Vagina (tissue), 2 donors: ENCODE data around the gene SMURF1. TPM values are rescaled to one million over a fixed set of nuclear protein-coding genes. Genes with fewer than 3 reads are reported as not detected.
A peak's percentile ranks its signal among the peaks of the same experiment; 100 is the strongest.

Experiments
- DNase-seq, 2 donors: peaks; one replicate each; pipeline ENCODE4 v3.0.0-alpha.2; 2017; ENCODE audit errors: extremely low spot score in 2 of 2
- H3K27ac ChIP-seq: fragments of 200-600 bp; sonication (generic); one replicate; pipeline ENCODE4 v1.5.1; 2019
- H3K27me3 ChIP-seq: fragments of 200-600 bp; sonication (generic); one replicate; pipeline ENCODE4 v1.5.1; 2019
- H3K36me3 ChIP-seq, 2 donors: fragments of 200-600 bp; sonication (generic); one replicate each; pipeline ENCODE4 v1.5.1; 2017 to 2019
- H3K4me1 ChIP-seq: fragments of 200-600 bp; sonication (generic); one replicate; pipeline ENCODE4 v1.5.1; 2019
- H3K4me3 ChIP-seq, 2 donors: fragments of 200-600 bp; sonication (generic); 1 replicate in 1 of 2; 2 replicates in 1 of 2; pipeline ENCODE4 v1.5.1; 2016 to 2019
- H3K9me3 ChIP-seq: fragments of 200-600 bp; sonication (generic); one replicate; pipeline ENCODE4 v1.5.1; 2019
- POLR2A ChIP-seq, 2 donors: fragments of 450-650 bp; IDR thresholded peaks; one replicate each; pipeline ENCODE4 v1.6.1; 2017; ENCODE audit warnings: antibody characterized with exemption in 2 of 2, mild to moderate bottlenecking in 2 of 2, moderate library complexity in 2 of 2
- POLR2AphosphoS5 ChIP-seq, 2 donors: sonication (generic); formaldehyde crosslinking; IDR thresholded peaks; one replicate each; pipeline ENCODE4 v1.9.0; 2017; ENCODE audit warnings: antibody characterized with exemption in 2 of 2, mild to moderate bottlenecking in 2 of 2, low read depth in 1 of 2; ENCODE audit not compliant: insufficient read depth in 1 of 2
- intact Hi-C: fragments of 100-400 bp; cut with DNase I; formaldehyde crosslinking; loops from one replicate; pipeline ENCODE4 v1.15.1; 2023
- total RNA-seq: library from RNA; depleted of rRNA; stranded (reverse); fragments of >200 nt; gene quantifications from one replicate; pipeline ENCODE4 v1.2.3, GENCODE V29; 2016
- TF ChIP-seq, protein P1 (sequence below), 3 experiments: fragments of 450-650 bp in 2 of 3; fragments of 200-600 bp in 1 of 3; sonication (generic) in 1 of 3; IDR thresholded peaks; one replicate each; pipeline ENCODE4 v1.5.1; 2017 to 2019; ENCODE audit warnings: antibody characterized with exemption in 3 of 3, mild to moderate bottlenecking in 2 of 3, moderate library complexity in 2 of 3

Gene SMURF1
- total RNA-seq, 1 donor from 2014 or later = 30.0 TPM

GRCh38 chr7:99156649-99157048, 12.7 kb upstream of the SMURF1 start:
- H3K27ac ChIP-seq = no peak overlapping the region
- no peak for DNase-seq
- no peaks in the 10 kb centered on the region for H3K27me3 ChIP-seq
- no peak overlapping the region for H3K4me3 ChIP-seq
- no peaks in the 10 kb centered on the region for H3K9me3 ChIP-seq
- intact Hi-C loops = no loop called here
- H3K4me1 ChIP-seq = no peaks in the 10 kb centered on the region
- TF ChIP-seq, protein P1, sequence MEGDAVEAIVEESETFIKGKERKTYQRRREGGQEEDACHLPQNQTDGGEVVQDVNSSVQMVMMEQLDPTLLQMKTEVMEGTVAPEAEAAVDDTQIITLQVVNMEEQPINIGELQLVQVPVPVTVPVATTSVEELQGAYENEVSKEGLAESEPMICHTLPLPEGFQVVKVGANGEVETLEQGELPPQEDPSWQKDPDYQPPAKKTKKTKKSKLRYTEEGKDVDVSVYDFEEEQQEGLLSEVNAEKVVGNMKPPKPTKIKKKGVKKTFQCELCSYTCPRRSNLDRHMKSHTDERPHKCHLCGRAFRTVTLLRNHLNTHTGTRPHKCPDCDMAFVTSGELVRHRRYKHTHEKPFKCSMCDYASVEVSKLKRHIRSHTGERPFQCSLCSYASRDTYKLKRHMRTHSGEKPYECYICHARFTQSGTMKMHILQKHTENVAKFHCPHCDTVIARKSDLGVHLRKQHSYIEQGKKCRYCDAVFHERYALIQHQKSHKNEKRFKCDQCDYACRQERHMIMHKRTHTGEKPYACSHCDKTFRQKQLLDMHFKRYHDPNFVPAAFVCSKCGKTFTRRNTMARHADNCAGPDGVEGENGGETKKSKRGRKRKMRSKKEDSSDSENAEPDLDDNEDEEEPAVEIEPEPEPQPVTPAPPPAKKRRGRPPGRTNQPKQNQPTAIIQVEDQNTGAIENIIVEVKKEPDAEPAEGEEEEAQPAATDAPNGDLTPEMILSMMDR (IDR thresholded peaks at IDR 0.05) = no peak
- TF ChIP-seq POLR2A (IDR thresholded peaks at IDR 0.05) (no peak), POLR2AphosphoS5 (IDR thresholded peaks at IDR 0.05; ENCODE audit: insufficient read depth in 1 of 2, low read depth in 1 of 2) (no peak)
- H3K36me3 ChIP-seq = no peaks in the 10 kb centered on the region

- DNase-seq = no peak
- Histone ChIP-seq H3K4me3 (no peak overlapping the region), H3K27me3 (no peaks in the 10 kb centered on the region), H3K4me1 (no peaks in the 10 kb centered on the region), H3K9me3 (no peaks in the 10 kb centered on the region), H3K36me3 (no peaks in the 10 kb centered on the region), H3K27ac (no peak overlapping the region)
- TF ChIP-seq POLR2AphosphoS5 (IDR thresholded peaks at IDR 0.05; ENCODE audit: insufficient read depth in 1 of 2, low read depth in 1 of 2) (no peak), POLR2A (IDR thresholded peaks at IDR 0.05) (no peak)
- TF ChIP-seq, protein P1 (IDR thresholded peaks at IDR 0.05) = no peak
- intact Hi-C loops = no loop called here
Measured at GRCh38 chr7:99155211-99155610, 11.3 kb upstream of the SMURF1 start.

DNA sequence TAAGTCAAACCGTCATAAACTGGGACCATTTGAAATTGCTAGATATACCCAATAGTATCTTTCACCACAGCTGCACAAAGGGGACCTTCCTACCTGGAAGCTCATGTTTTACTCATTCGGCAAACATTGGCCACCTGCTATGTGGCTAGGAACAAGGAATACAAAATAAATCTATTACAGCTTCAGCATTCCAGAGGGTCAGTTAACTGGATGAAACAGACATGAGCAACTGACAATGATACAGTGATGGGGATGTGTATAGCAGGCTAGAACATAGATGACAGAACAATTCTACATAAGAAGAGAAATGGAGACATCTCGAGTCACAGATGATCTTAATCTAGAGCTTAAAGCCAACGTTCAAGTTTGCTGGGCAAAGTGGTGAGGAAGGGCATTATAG, 3.1 kb upstream of the SMURF1 start:
- TF ChIP-seq POLR2A (IDR thresholded peaks at IDR 0.05) = no peak
- TF ChIP-seq POLR2AphosphoS5 (IDR thresholded peaks at IDR 0.05; ENCODE audit: insufficient read depth in 1 of 2, low read depth in 1 of 2) = no peak
- TF ChIP-seq, protein P1 (IDR thresholded peaks at IDR 0.05) = no peak
- H3K27ac ChIP-seq = no peak overlapping the region
- no peaks in the 10 kb centered on the region for H3K36me3 ChIP-seq
- H3K4me3 ChIP-seq = no peak overlapping the region
- peaks cover 10% of the 10 kb centered on the region for H3K4me1 ChIP-seq
- intact Hi-C loops = loop anchor here (10.0 kb wide), 1 partner anchor 258 kb away; the partner anchor contains the start of genes BUD31 and PDAP1
- H3K9me3 ChIP-seq = no peaks in the 10 kb centered on the region
- H3K27me3 ChIP-seq = no peaks in the 10 kb centered on the region
- no peak for DNase-seq

GRCh38 chr7:99143521-99143852, 421 bp downstream of the SMURF1 start:
- Histone ChIP-seq H3K9me3 (no peaks in the 10 kb centered on the region), H3K27ac (peak overlapping the region; percentile 100), H3K36me3 (no peaks in the 10 kb centered on the region), H3K27me3 (no peaks in the 10 kb centered on the region), H3K4me1 (peaks cover 44% of the 10 kb centered on the region), H3K4me3 (peak overlapping the region; percentile 97 to 99)
- intact Hi-C loops = loop anchor here (5.0 to 10.0 kb wide), 2 partner anchors 106 to 261 kb away; partner anchors contain the start of genes BUD31 and PDAP1
- TF ChIP-seq POLR2A (IDR thresholded peaks at IDR 0.05) = no peak
- TF ChIP-seq POLR2AphosphoS5 (IDR thresholded peaks at IDR 0.05; ENCODE audit: insufficient read depth in 1 of 2, low read depth in 1 of 2) = no peak
- TF ChIP-seq, protein P1 (IDR thresholded peaks at IDR 0.05) = no peak
- no peak for DNase-seq

- H3K9me3 ChIP-seq = no peaks in the 10 kb centered on the region
- peak overlapping the region; percentile 100 for H3K27ac ChIP-seq
- H3K27me3 ChIP-seq = no peaks in the 10 kb centered on the region
- H3K36me3 ChIP-seq = no peaks in the 10 kb centered on the region
- H3K4me1 ChIP-seq = peaks cover 49% of the 10 kb centered on the region
- TF ChIP-seq POLR2AphosphoS5 (IDR thresholded peaks at IDR 0.05; ENCODE audit: insufficient read depth in 1 of 2, low read depth in 1 of 2) = no peak
- TF ChIP-seq, protein P1 (IDR thresholded peaks at IDR 0.05) = no peak
- no peak for TF ChIP-seq POLR2A (IDR thresholded peaks at IDR 0.05)
- DNase-seq = peak in 1 of 2 donors; percentile 96
- peak overlapping the region; percentile 97 to 99 for H3K4me3 ChIP-seq
- intact Hi-C loops = loop anchor here (5.0 to 10.0 kb wide), 2 partner anchors 106 to 262 kb away; partner anchors contain the start of genes BUD31 and PDAP1
Measured at GRCh38 chr7:99142727-99143520, 984 bp downstream of the SMURF1 start.
